Limb (tissue), 2 donors: ENCODE results near the gene KIAA1671.

Experiments
- DNase-seq, 2 donors: peaks; one replicate each; pipeline ENCODE4 v3.0.0-alpha.2; 2016; ENCODE audit errors: extremely low spot score in 2 of 2

KIAA1671 gene

GRCh38 chr22:24981066-24981465 is 28.6 kb downstream of the KIAA1671 start:
- no peak for DNase-seq

- DNase-seq, result no peak
Measured at GRCh38 chr22:24981656-24982055, 29.1 kb downstream of the KIAA1671 start.

GRCh38 chr22:24982301-24983056 is 30.0 kb downstream of the KIAA1671 start:
- no peak for DNase-seq

GRCh38 chr22:24983151-24983550 is 30.6 kb downstream of the KIAA1671 start:
- no peak for DNase-seq

GRCh38 chr22:24984122-24984521 is 31.6 kb downstream of the KIAA1671 start:
- no peak for DNase-seq

GRCh38 chr22:24985826-24986214 is 33.3 kb downstream of the KIAA1671 start:
- no peak for DNase-seq

GRCh38 chr22:24986816-24987215 is 34.3 kb downstream of the KIAA1671 start:
- DNase-seq, result no peak

GRCh38 chr22:24989135-24989534 is 36.6 kb downstream of the KIAA1671 start:
- DNase-seq, result no peak

- no peak for DNase-seq
Measured at GRCh38 chr22:24989541-24989951, 37.0 kb downstream of the KIAA1671 start.

GRCh38 chr22:24990344-24990905 is 37.9 kb downstream of the KIAA1671 start:
- no peak for DNase-seq

- no peak for DNase-seq
Measured at GRCh38 chr22:24992946-24993345, 40.4 kb downstream of the KIAA1671 start.

GRCh38 chr22:24994070-24994763 is 41.7 kb downstream of the KIAA1671 start:
- DNase-seq, result no peak

GRCh38 chr22:24995649-24996180 is 43.2 kb downstream of the KIAA1671 start:
- no peak for DNase-seq

- peak in 1 of 2 donors; percentile 68 for DNase-seq
Measured at GRCh38 chr22:24996420-24996952, 44.0 kb downstream of the KIAA1671 start.

- no peak for DNase-seq
Measured at GRCh38 chr22:24997023-24997422, 44.5 kb downstream of the KIAA1671 start.

- no peak for DNase-seq
Measured at GRCh38 chr22:25000686-25001085, 48.2 kb downstream of the KIAA1671 start.

GRCh38 chr22:25002241-25002985 is 49.9 kb downstream of the KIAA1671 start:
- DNase-seq, result no peak

GRCh38 chr22:25006354-25006753 is 53.8 kb downstream of the KIAA1671 start:
- DNase-seq, result no peak

GRCh38 chr22:25007444-25008106 is 55.1 kb downstream of the KIAA1671 start:
- DNase-seq, result no peak

- no peak for DNase-seq
Measured at GRCh38 chr22:25008666-25009065, 56.1 kb downstream of the KIAA1671 start.

- no peak for DNase-seq
Measured at GRCh38 chr22:25012741-25013143, 60.2 kb downstream of the KIAA1671 start.
